ENCODE data around the gene LILRB5.

Gene LILRB5

DNA sequence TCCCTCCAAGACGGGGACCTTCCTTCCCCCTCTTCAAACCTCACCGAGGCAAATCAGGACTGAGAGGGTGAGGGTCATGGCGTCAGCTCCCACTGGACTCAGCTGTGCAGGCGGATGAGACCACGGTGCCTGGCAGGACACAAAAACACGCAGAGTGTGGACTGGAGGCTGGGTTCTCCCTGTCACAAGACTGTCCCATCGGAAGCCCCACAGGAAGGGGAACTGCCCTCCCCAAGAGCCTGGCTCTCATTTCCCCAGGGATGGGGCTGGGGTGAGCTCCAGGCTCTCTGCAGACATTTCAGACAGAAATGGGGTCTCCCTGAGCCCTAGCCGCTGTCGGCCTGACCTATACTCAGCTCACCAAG lies at the start of gene LILRB5:
Gene LILRB5 (minus strand): TSS at position 158 of the 365 bp plus-strand sequence. CDS start 80 bp downstream, at position 78.
- H3K4me3 ChIP-seq (ENCODE audit: low read depth, low read length): no peak within 1 kb of the TSS
- TF ChIP-seq, protein P1, sequence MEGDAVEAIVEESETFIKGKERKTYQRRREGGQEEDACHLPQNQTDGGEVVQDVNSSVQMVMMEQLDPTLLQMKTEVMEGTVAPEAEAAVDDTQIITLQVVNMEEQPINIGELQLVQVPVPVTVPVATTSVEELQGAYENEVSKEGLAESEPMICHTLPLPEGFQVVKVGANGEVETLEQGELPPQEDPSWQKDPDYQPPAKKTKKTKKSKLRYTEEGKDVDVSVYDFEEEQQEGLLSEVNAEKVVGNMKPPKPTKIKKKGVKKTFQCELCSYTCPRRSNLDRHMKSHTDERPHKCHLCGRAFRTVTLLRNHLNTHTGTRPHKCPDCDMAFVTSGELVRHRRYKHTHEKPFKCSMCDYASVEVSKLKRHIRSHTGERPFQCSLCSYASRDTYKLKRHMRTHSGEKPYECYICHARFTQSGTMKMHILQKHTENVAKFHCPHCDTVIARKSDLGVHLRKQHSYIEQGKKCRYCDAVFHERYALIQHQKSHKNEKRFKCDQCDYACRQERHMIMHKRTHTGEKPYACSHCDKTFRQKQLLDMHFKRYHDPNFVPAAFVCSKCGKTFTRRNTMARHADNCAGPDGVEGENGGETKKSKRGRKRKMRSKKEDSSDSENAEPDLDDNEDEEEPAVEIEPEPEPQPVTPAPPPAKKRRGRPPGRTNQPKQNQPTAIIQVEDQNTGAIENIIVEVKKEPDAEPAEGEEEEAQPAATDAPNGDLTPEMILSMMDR (IDR thresholded peaks at IDR 0.05; ENCODE audit: borderline replicate concordance, insufficient read depth, low read depth, low read length): no peak

DNA sequence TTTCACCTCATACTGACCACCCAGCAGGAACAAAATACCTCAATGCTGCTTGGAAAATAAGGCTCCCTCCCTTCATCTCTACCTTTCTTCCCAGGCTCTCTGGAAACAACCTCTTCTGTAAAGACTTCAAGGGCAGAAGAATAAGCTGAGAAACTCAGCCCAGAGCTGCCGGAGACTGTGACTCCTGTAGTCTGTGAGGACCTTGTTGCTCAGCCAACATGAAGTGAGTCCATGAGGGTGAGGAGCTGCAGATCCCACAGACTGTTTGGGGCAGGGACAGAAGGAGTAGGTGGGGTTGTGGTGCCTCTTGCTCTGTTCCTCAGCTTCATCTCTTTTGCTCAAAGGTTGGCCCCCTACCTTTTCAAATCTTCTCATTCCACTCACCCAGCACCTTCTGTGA lies 48.1 kb upstream of the LILRB5 start:
- no peak overlapping the region for H3K4me3 ChIP-seq (ENCODE audit: low read depth, low read length)
- TF ChIP-seq, protein P1 (IDR thresholded peaks at IDR 0.05; ENCODE audit: borderline replicate concordance, insufficient read depth, low read depth, low read length): no peak

DNA sequence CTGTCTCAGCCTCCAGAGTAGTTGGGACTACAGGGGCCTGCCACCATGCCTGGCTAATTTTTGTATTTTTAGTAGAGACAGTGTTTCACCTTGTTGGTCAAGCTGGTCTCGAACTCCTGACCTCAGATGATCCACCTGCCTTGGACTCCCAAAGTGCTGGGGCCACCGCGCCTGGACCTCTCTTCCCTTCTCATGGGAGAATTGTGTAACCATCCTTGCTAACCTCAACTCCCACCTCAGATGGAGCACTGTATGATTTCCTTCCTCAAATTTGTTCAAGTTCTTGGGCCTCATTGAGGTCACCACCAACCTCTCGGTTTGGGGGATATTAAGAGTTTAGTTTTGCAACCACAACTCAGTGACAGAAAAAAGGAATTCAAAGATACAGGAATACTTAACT lies 45.2 kb upstream of the LILRB5 start:
- TF ChIP-seq, protein P1 (IDR thresholded peaks at IDR 0.05; ENCODE audit: borderline replicate concordance, insufficient read depth, low read depth, low read length): no peak
- H3K4me3 ChIP-seq (ENCODE audit: low read depth, low read length): no peak overlapping the region

- no peak overlapping the region for H3K4me3 ChIP-seq (ENCODE audit: low read depth, low read length)
Measured at GRCh38 chr19:54299515-54299914, 42.4 kb upstream of the LILRB5 start.

DNA sequence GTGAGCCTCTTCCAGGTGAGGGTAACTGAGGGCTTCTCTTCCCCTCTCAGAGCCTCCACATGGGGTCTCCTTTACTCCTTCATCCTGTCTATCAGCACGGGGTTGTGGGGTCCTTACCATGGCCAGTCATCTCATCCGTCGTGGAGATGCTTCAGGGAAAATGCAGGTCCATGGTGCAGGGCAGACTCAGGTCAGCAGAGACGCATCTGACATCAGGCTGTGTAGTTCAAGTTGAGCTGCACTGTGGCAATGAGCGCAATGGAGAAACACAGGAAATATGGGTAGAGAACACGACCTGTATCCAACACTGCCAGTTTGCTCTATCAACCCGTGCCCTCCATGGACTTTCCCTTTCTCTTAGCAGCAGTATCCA lies 42.0 kb upstream of the LILRB5 start:
- no peak overlapping the region for H3K4me3 ChIP-seq (ENCODE audit: low read depth, low read length)
- TF ChIP-seq, protein P1 (IDR thresholded peaks at IDR 0.05; ENCODE audit: borderline replicate concordance, insufficient read depth, low read depth, low read length): no peak

More at GRCh38 chr19:54299515-54299914, 42.4 kb upstream of the LILRB5 start:
- TF ChIP-seq, protein P1 (IDR thresholded peaks at IDR 0.05; ENCODE audit: borderline replicate concordance, insufficient read depth, low read depth, low read length): no peak

DNA sequence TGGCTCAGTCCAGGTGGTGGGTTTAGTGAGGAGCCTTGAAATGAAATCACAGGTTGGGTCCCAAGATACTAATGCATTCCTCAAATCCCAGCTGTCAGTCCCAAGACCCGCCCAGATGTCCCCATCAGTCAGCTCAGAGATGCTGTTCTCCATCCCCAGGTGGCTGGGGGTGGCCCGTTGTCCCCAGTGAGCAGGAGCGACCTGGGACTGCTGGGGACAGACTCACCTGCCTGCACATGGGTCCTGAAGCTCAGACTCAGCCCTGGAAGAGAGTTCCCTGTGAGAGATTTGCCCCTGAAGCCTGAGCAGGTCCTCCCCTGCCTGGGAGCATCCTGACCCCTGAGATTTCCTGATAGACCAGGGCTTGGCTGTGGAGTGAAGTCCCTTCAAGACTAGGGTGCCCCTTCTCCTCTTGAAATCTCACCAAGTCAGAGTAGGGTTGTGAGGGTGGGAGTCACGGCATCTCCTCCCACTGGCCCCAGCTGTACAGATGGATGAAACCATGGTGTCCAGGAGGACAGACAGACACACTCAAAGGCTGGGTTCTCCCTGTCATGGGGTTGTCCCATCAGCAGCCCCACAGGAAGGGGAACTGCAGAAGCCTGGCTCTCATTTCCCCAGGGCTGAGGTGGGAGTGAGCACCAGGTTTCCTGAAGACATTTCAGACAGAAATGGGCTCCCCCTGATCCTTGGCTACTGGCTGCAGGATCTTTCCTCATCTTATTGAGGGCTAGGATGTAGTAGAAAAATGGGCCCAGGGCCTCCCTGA lies 41.5 kb upstream of the LILRB5 start:
- H3K4me3 ChIP-seq (ENCODE audit: low read depth, low read length): no peak overlapping the region
- TF ChIP-seq, protein P1 (IDR thresholded peaks at IDR 0.05; ENCODE audit: borderline replicate concordance, insufficient read depth, low read depth, low read length): no peak

- TF ChIP-seq, protein P1 (IDR thresholded peaks at IDR 0.05; ENCODE audit: borderline replicate concordance, insufficient read depth, low read depth, low read length): no peak
- no peak overlapping the region for H3K4me3 ChIP-seq (ENCODE audit: low read depth, low read length)
Measured at GRCh38 chr19:54297759-54298305, 40.8 kb upstream of the LILRB5 start.
